HEK293T (cell line): ENCODE measurements around the gene CERS1.

Experiments
- BHLHE40 ChIP-seq: fragments of 450-650 bp; IDR thresholded peaks from 2 replicates; pipeline ENCODE4 v1.6.1; 2016; ENCODE audit warnings: mild to moderate bottlenecking, moderate library complexity, borderline replicate concordance
- FOXM1 ChIP-seq: fragments of 450-650 bp; IDR thresholded peaks from 2 replicates; pipeline ENCODE4 v1.6.1; 2017; ENCODE audit warnings: mild to moderate bottlenecking, borderline replicate concordance
- SP1 ChIP-seq: fragments of 450-650 bp; IDR thresholded peaks from 2 replicates; pipeline ENCODE4 v1.6.1; 2017
- SUZ12 ChIP-seq: fragments of 450-650 bp; IDR thresholded peaks from 2 replicates; pipeline ENCODE4 v1.6.1; 2016; ENCODE audit warnings: mild to moderate bottlenecking
- TARDBP ChIP-seq: fragments of 450-650 bp; IDR thresholded peaks from 2 replicates; pipeline ENCODE4 v1.6.1; 2016
- ZNF384 ChIP-seq: fragments of 450-650 bp; IDR thresholded peaks from 2 replicates; pipeline ENCODE4 v1.6.1; 2016

GRCh38 chr19:18850471-18851375 is 45.2 kb downstream of the CERS1 start:
- TF ChIP-seq TARDBP (no peak), SP1 (no peak), SUZ12 (no peak), BHLHE40 (no peak), ZNF384 (no peak), FOXM1 (no peak)
